Measurements from ENCODE around the gene BBC3.

The BBC3 gene

GRCh38 chr19:47210180-47210490 is 20.9 kb downstream of the BBC3 start:
- no peak for DNase-seq (ENCODE audit: low read depth)
- TF ChIP-seq, protein P1, sequence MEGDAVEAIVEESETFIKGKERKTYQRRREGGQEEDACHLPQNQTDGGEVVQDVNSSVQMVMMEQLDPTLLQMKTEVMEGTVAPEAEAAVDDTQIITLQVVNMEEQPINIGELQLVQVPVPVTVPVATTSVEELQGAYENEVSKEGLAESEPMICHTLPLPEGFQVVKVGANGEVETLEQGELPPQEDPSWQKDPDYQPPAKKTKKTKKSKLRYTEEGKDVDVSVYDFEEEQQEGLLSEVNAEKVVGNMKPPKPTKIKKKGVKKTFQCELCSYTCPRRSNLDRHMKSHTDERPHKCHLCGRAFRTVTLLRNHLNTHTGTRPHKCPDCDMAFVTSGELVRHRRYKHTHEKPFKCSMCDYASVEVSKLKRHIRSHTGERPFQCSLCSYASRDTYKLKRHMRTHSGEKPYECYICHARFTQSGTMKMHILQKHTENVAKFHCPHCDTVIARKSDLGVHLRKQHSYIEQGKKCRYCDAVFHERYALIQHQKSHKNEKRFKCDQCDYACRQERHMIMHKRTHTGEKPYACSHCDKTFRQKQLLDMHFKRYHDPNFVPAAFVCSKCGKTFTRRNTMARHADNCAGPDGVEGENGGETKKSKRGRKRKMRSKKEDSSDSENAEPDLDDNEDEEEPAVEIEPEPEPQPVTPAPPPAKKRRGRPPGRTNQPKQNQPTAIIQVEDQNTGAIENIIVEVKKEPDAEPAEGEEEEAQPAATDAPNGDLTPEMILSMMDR (conservative IDR thresholded peaks at IDR 0.05; ENCODE audit: control insufficient read depth, insufficient read depth, low read depth, low read length), result no peak
- no peak overlapping the region for H3K4me3 ChIP-seq (ENCODE audit: control insufficient read depth, low read depth, low read length)

- H3K4me3 ChIP-seq (ENCODE audit: control insufficient read depth, low read depth, low read length), result no peak overlapping the region
- DNase-seq (ENCODE audit: low read depth), result no peak
- TF ChIP-seq, protein P1 (conservative IDR thresholded peaks at IDR 0.05; ENCODE audit: control insufficient read depth, insufficient read depth, low read depth, low read length), result no peak
These were observed 21.4 kb downstream of the BBC3 start for GRCh38 chr19:47209319-47210179.

DNA sequence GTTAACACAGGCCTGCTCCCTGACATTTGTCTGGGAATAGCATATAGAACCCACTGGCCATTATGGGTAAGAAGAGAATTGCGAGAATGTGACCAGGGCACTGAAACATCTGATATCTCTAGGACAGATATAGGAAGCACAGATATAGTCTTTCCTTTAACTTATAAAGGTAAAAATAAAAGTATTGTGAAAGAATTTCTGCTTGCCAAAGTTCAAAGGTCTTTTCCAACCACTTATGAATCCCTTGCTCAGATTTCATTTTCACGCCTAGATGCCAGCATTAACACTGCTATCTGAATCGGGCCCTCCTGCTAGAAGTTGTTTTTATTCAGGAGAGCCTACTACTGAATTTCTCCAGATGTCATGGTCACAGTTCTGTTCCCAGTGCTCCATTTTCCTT is 27.7 kb downstream of the BBC3 start:
- DNase-seq (ENCODE audit: low read depth), result no peak
- no peak overlapping the region for H3K4me3 ChIP-seq (ENCODE audit: control insufficient read depth, low read depth, low read length)
- TF ChIP-seq, protein P1 (conservative IDR thresholded peaks at IDR 0.05; ENCODE audit: control insufficient read depth, insufficient read depth, low read depth, low read length), result no peak

DNA sequence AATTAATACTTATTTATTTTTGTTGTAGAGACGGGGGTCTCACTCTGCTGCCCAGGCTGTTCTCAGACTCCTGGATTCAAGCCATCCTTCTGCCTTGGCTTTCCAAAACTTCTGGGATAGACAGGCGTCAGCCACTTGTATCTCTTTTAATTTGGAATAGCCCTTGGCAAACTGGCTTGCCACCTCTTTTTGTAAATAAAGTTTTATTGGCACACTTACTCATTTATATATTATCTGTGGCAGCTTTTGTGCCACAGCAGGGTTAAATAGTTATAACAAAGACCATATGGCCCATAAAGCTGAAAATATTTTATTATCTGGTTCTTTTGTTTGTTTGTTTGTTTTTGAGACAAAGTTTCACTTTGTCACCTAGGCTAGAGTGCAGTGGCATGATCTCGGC is 30.5 kb downstream of the BBC3 start:
- DNase-seq (ENCODE audit: low read depth), result no peak
- TF ChIP-seq, protein P1 (conservative IDR thresholded peaks at IDR 0.05; ENCODE audit: control insufficient read depth, insufficient read depth, low read depth, low read length), result no peak
- no peak overlapping the region for H3K4me3 ChIP-seq (ENCODE audit: control insufficient read depth, low read depth, low read length)

DNA sequence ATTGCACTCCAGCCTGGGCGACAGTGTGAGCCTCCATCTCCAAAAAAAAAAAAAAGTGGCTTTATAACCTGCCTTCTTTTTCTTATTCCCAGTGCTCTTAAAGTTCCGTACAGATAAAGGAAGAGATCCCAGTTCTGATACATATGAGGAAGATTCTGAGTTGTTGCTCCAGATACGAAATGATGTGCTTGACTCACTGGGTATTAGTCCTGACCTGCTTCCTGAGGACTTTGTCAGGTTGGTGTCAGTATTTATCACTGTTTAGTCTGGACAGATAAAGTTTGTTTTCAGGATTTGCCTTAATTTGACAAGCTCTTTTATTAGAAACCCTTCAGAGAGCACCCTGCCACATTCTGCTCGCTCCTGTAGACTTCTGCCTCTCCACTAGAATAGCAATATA is 33.9 kb downstream of the BBC3 start:
- TF ChIP-seq, protein P1 (conservative IDR thresholded peaks at IDR 0.05; ENCODE audit: control insufficient read depth, insufficient read depth, low read depth, low read length), result no peak
- no peak for DNase-seq (ENCODE audit: low read depth)
- H3K4me3 ChIP-seq (ENCODE audit: control insufficient read depth, low read depth, low read length), result no peak overlapping the region

GRCh38 chr19:47195434-47195833 is 35.6 kb downstream of the BBC3 start:
- H3K4me3 ChIP-seq (ENCODE audit: control insufficient read depth, low read depth, low read length), result no peak overlapping the region
- TF ChIP-seq, protein P1 (conservative IDR thresholded peaks at IDR 0.05; ENCODE audit: control insufficient read depth, insufficient read depth, low read depth, low read length), result no peak
- DNase-seq (ENCODE audit: low read depth), result no peak

Data from fibroblast of mammary gland (primary cell).